Type B pancreatic cell (in vitro differentiated cells): ENCODE data around the gene DENND1C. TPM values are rescaled to one million over a fixed set of nuclear protein-coding genes. Genes with fewer than 3 reads are reported as not detected.

Source experiments
- DNase-seq: peaks from one replicate; pipeline ENCODE4 v3.0.0; 2021; ENCODE audit warnings: mixed read lengths; ENCODE audit not compliant: unreplicated experiment; ENCODE audit errors: extremely low spot score
- H3K27ac Mint-ChIP-seq: 2 replicates; pipeline ENCODE4 v1.8.0; 2021; ENCODE audit warnings: mild to moderate bottlenecking, mixed read lengths
- H3K27me3 Mint-ChIP-seq: 2 replicates; pipeline ENCODE4 v1.8.0; 2021; ENCODE audit warnings: mixed read lengths
- H3K36me3 Mint-ChIP-seq: 2 replicates; pipeline ENCODE4 v1.8.0; 2021; ENCODE audit warnings: mixed read lengths
- H3K4me1 Mint-ChIP-seq: one replicate; pipeline ENCODE4 v1.8.0; 2021; ENCODE audit warnings: mixed read lengths; ENCODE audit not compliant: unreplicated experiment
- H3K4me3 Mint-ChIP-seq: 2 replicates; pipeline ENCODE4 v1.8.0; 2021; ENCODE audit warnings: mild to moderate bottlenecking, mixed read lengths
- H3K9me3 Mint-ChIP-seq: 2 replicates; pipeline ENCODE4 v1.8.0; 2021; ENCODE audit warnings: mixed read lengths
- CTCF ChIP-seq: fragments of 200-600 bp; sonication (generic); conservative IDR thresholded peaks from 2 replicates; pipeline ENCODE4 v1.5.0; 2021; ENCODE audit warnings: antibody characterized with exemption, mild to moderate bottlenecking
- total RNA-seq: library from RNA; stranded (reverse); gene quantifications from 2 replicates; pipeline ENCODE4 v1.2.1, GENCODE V29; 2021; ENCODE audit warnings: low replicate concordance

DENND1C gene
- total RNA-seq, 1 donor from 2014 or later, result 0.94 TPM

DNA sequence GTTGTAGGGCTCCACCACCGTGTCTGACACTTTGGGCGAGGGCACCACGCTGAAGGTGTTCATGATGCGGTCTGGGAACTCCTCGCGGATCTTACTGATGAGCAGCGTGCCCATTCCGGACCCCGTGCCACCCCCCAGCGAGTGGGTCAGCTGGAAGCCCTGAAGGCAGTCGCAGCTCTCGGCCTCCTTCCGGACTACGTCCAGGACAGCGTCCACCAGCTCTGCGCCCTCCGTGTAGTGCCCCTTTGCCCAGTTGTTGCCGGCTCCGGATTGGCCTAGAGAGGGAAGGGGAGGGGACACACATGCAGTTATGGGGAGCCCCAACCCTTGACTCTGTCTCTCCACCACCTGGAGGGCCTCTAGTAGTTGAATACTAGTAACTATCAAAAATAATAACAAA, 14.4 kb upstream of the DENND1C start:
- H3K4me3 Mint-ChIP-seq, result no peak overlapping the region
- H3K27ac Mint-ChIP-seq, result no peak overlapping the region

DNA sequence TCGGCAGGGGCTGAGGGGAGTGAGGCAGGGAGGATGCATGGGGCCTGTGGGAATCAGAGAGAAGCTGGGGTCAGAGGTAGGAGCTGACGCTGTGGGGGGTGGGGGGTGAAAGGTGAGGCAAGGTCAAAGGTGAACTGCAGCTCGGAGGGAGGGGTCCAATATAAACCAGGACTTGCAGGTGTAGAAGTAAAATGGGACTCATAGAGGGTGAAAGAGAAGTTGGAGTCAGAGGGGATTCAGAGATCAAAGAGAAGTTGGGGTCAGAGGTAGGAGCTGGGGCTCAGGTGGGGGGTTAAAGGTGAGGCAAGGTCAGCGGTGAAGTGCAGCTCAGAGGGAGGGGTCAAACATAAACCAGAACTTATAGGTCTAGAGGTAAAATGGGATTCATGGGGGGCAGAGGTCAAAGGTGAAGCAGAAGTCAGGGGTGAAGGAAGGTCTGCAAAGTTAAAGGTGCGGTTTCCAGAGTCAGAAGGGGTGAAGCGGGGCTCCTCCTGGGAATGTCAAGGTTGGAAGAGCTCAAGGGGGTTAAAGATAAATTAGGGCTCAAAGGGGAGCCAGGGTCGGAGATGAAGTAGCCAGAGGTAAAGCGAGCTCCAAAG, 12.9 kb upstream of the DENND1C start:
- Mint-ChIP-seq H3K36me3 (no peaks in the 10 kb centered on the region), H3K27me3 (peaks cover 20% of the 10 kb centered on the region), H3K9me3 (peaks cover 4% of the 10 kb centered on the region), H3K4me1 (no peaks in the 10 kb centered on the region), H3K4me3 (no peak overlapping the region), H3K27ac (no peak overlapping the region)
- no peak for TF ChIP-seq CTCF
- no peak for DNase-seq

More for the DNA sequence above, 14.4 kb upstream of the DENND1C start:
- DNase-seq, result no peak
- H3K27me3 Mint-ChIP-seq, result peaks cover 25% of the 10 kb centered on the region
- no peaks in the 10 kb centered on the region for H3K36me3 Mint-ChIP-seq
- peaks cover 4% of the 10 kb centered on the region for H3K9me3 Mint-ChIP-seq
- no peak for TF ChIP-seq CTCF
- H3K4me1 Mint-ChIP-seq, result no peaks in the 10 kb centered on the region

DNA sequence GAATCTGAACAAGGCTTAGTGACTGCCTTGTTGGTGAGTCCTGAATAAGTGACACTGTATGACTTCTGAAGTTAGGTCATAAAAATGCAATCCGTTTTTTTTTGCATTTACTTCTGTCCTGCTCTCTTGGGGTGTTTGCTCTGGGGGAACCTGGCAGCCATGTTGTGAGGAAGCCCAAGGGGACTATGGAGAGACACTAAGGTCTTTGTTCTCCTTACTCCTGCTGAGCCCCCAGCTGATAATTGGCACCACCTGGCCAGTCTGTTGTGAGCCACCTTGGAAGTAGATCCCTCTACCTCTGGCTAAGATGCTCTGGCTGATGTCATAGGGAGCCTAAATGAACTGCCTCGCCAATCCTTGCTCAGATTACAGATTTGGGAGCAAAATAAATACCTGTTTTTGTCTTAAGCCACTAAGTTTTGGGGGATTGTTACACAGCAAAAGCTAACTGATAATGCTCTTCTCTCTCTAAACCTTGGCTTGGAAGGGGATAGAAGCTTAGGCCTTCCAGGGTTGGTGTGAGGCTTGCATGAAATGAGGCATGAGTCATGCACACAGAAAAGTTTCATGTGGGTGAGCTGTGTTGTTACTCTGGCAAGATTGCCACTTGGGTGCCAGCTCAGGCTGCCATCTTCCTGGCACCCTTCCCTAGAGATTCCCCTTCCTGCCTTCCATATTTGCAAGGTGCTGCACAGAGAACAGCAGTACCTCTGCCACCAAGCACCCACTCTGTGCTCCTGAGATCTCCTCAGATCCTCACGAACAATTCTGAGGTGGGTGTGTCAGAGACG, 10.4 kb upstream of the DENND1C start:
- H3K4me3 Mint-ChIP-seq, result no peak overlapping the region
- peaks cover 15% of the 10 kb centered on the region for H3K27me3 Mint-ChIP-seq
- H3K36me3 Mint-ChIP-seq, result no peaks in the 10 kb centered on the region
- no peak for TF ChIP-seq CTCF
- peaks cover 4% of the 10 kb centered on the region for H3K9me3 Mint-ChIP-seq
- H3K4me1 Mint-ChIP-seq, result no peaks in the 10 kb centered on the region
- no peak for DNase-seq
- H3K27ac Mint-ChIP-seq, result no peak overlapping the region

DNA sequence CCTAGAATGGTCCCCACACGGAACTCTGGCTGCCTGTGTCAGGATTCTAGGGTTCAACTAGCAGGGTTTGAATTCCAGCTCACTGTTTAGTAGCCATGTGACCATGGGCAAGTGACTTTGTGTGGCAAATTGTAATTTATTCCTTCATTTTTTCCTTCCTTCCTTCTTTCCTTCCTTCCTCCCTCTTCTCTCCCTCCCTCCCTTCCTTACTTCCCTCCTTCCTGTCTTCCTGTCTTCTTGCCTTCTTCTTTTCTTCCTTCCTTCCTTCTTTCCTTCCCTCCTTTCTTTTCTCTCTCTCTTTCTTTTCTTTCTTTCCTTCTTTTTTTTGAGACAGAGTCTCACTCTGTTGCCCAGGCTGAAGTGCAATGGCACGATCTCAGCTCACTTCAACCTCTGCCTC, 8.5 kb upstream of the DENND1C start:
- H3K27ac Mint-ChIP-seq, result no peak overlapping the region
- no peaks in the 10 kb centered on the region for H3K4me1 Mint-ChIP-seq
- no peaks in the 10 kb centered on the region for H3K36me3 Mint-ChIP-seq
- H3K27me3 Mint-ChIP-seq, result peaks cover 15% of the 10 kb centered on the region
- no peak for DNase-seq
- no peak overlapping the region for H3K4me3 Mint-ChIP-seq
- peaks cover 4% of the 10 kb centered on the region for H3K9me3 Mint-ChIP-seq
- no peak for TF ChIP-seq CTCF

GRCh38 chr19:6489278-6490061, 7.9 kb upstream of the DENND1C start:
- Mint-ChIP-seq H3K9me3 (peaks cover 4% of the 10 kb centered on the region), H3K27ac (no peak overlapping the region), H3K4me1 (no peaks in the 10 kb centered on the region), H3K27me3 (peaks cover 15% of the 10 kb centered on the region), H3K4me3 (no peak overlapping the region), H3K36me3 (no peaks in the 10 kb centered on the region)
- DNase-seq, result no peak
- TF ChIP-seq CTCF, result no peak
